ENCODE measurements around the gene TBC1D22B. TPM values are rescaled to one million over a fixed set of nuclear protein-coding genes. Genes with fewer than 3 reads are reported as not detected.

The TBC1D22B gene
- total RNA-seq, 4 donors from 2014 or later = 14.2 to 19.6 (median 18.4) TPM

GRCh38 chr6:37269105-37269504 is 11.5 kb downstream of the TBC1D22B start:
- Histone ChIP-seq H3K27ac (no peak overlapping the region), H3K4me3 (no peak overlapping the region), H3K9me3 (no peaks in the 10 kb centered on the region), H3K27me3 (no peaks in the 10 kb centered on the region), H3K4me1 (peaks cover 4% of the 10 kb centered on the region), H3K36me3 (peaks cover 17% of the 10 kb centered on the region)
- no peak for DNase-seq (ENCODE audit: low spot score in 2 of 2)
- WGBS = 93% methylated on average over 2 of the region's 2 CpGs
- no peak for TF ChIP-seq EP300 (IDR thresholded peaks at IDR 0.05)
- no peak for TF ChIP-seq POLR2A (IDR thresholded peaks at IDR 0.05)
- no peak for TF ChIP-seq POLR2AphosphoS5 (IDR thresholded peaks at IDR 0.05)
- no peak for TF ChIP-seq CTCF (IDR thresholded peaks at IDR 0.05)

GRCh38 chr6:37272834-37273566 is 15.4 kb downstream of the TBC1D22B start:
- Histone ChIP-seq H3K4me1 (no peaks in the 10 kb centered on the region), H3K9me3 (no peaks in the 10 kb centered on the region), H3K4me3 (no peak overlapping the region), H3K36me3 (peaks cover 17% of the 10 kb centered on the region), H3K27me3 (no peaks in the 10 kb centered on the region), H3K27ac (no peak overlapping the region)
- TF ChIP-seq POLR2A (IDR thresholded peaks at IDR 0.05) (no peak), POLR2AphosphoS5 (IDR thresholded peaks at IDR 0.05) (no peak), CTCF (IDR thresholded peaks at IDR 0.05) (no peak), EP300 (IDR thresholded peaks at IDR 0.05) (no peak)
- WGBS = 64% methylated on average over 8 of the region's 8 CpGs
- no peak for DNase-seq (ENCODE audit: low spot score in 2 of 2)

GRCh38 chr6:37273690-37274089 is 16.1 kb downstream of the TBC1D22B start:
- 83% methylated on average over 3 of the region's 3 CpGs for whole genome bisulfite sequencing
- no peak for TF ChIP-seq CTCF (IDR thresholded peaks at IDR 0.05)

GRCh38 chr6:37275350-37275749 is 17.8 kb downstream of the TBC1D22B start:
- DNase-seq (ENCODE audit: low spot score in 2 of 2) = no peak
- WGBS = 100% methylated on average over 1 of the region's 1 CpG

More at GRCh38 chr6:37273690-37274089, 16.1 kb downstream of the TBC1D22B start:
- H3K27me3 ChIP-seq = no peaks in the 10 kb centered on the region
- DNase-seq (ENCODE audit: low spot score in 2 of 2) = no peak
- H3K36me3 ChIP-seq = peaks cover 17% of the 10 kb centered on the region
- no peaks in the 10 kb centered on the region for H3K4me1 ChIP-seq
- no peak overlapping the region for H3K27ac ChIP-seq
- H3K4me3 ChIP-seq = no peak overlapping the region
- no peaks in the 10 kb centered on the region for H3K9me3 ChIP-seq

More at GRCh38 chr6:37275350-37275749, 17.8 kb downstream of the TBC1D22B start:
- Histone ChIP-seq H3K27ac (no peak overlapping the region), H3K4me1 (peaks cover 7% of the 10 kb centered on the region), H3K4me3 (no peak overlapping the region), H3K36me3 (peaks cover 12% of the 10 kb centered on the region), H3K9me3 (no peaks in the 10 kb centered on the region), H3K27me3 (no peaks in the 10 kb centered on the region)
- TF ChIP-seq POLR2A (IDR thresholded peaks at IDR 0.05) = no peak
- TF ChIP-seq CTCF (IDR thresholded peaks at IDR 0.05) = no peak
- no peak for TF ChIP-seq EP300 (IDR thresholded peaks at IDR 0.05)
- no peak for TF ChIP-seq POLR2AphosphoS5 (IDR thresholded peaks at IDR 0.05)
